HG02610 (cell line): Measurements from ENCODE around the gene CGB7.
"Not testable (repeated sequence)": the region's sequence is repeated elsewhere in the genome, so short reads cannot be mapped to it uniquely, and the experiment has no call there.

Source experiments
- ATAC-seq: cut with Tn5 transposase; IDR thresholded peaks from one replicate; pipeline ENCODE4 v1.9.1; 2021; ENCODE audit warnings: mild to moderate bottlenecking, moderate library complexity; ENCODE audit not compliant: unreplicated experiment

Gene CGB7

GRCh38 chr19:49073514-49074378 lies 16.2 kb upstream of the CGB7 start:
- no peak for ATAC-seq

DNA sequence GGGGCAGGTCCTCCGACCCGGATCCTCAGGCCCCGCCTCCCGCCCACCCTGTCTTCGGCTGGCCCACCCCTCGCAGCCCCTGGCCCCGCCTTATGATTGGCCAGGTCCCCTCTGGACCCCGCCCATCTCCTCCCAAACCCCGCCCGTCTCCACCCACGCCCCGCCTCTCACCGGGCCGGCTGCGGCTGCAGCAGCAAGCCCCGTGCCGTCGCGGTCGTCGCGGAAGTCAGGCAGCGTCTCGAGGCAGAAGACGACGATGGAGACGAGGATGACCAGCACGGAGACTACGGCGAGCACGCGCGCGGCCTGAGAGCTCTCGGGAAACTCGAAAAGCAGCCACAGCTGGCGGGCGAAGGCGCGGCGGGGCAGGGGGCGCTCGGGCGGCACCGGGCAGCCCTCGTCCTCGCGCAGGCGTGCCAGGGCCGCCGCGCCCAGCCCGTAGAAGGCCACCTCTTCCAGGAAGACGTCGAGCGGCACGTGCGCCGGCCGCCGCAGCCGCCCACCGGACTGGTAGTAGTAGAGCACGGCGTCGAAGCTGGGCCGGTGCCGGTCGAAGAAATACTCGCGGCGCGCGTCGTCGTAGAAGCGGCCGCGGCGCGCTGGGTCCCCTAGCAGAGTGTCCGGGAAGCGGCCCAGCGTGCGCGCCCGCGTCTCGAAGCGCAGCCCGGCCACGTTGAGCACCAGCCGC lies 14.5 kb upstream of the CGB7 start:
- ATAC-seq, result no peak

- no peak for ATAC-seq
Measured at GRCh38 chr19:49070416-49070815, 12.9 kb upstream of the CGB7 start.

DNA sequence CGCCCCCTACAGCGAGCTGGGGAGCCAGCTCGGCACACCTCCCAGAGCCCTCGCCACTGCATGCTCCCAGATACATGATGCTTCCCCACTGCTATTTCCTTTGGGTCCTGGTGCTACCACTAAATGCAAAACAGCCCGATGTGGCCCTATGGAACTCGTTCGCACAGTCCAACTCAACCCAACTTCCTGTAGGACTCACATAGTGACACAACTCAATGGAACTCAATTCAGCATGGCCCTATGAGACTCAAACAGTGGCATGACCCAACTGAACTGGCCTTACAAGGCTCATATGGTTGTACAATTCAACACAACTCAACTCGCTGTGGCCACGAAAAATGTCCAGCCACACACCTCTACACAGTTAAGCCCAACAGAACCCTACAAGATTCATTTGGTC lies 11.5 kb upstream of the CGB7 start:
- no peak for ATAC-seq

GRCh38 chr19:49067554-49067953 lies 10.0 kb upstream of the CGB7 start:
- no peak for ATAC-seq

- ATAC-seq, result no peak
Measured at GRCh38 chr19:49065905-49066512, 8.5 kb upstream of the CGB7 start.

GRCh38 chr19:49064768-49065611 lies 7.4 kb upstream of the CGB7 start, which contains the start of gene NTF4:
NTF4 (minus strand) TSS chr19:49064818; CDS start chr19:49061997, 2,821 bp downstream.
- ATAC-seq, result no peak

DNA sequence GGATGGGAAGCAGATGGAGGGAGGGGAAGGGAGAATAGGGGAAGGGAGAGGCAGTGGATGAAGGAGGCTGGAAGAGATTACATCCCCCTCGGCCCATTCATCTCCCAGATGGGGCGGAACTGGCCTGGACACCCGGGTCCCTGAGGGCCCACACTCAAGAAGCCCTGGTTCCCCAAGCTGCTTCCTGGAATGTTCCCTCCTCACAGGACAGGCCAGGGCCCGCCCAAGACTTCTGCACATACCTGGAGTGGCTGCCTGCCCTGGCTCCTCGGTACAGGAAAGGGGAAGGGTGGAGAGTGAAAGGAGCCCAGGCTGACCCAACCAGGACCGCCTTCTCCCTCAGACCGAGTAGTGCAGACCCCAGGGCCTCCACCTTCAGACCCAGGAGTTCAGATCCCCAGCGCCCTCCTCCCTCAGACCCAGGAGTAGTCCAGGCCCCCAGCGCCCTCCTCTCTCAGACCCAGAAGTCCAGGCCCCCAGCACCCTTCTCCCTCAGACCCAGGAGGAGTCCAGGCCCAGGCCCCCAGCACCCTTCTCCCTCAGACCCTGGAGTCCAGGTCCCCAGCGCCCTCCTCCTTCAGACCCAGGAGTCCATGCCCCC lies 6.6 kb upstream of the CGB7 start:
- ATAC-seq, result no peak

- no peak for ATAC-seq
Measured at GRCh38 chr19:49061445-49061844, 3.9 kb upstream of the CGB7 start.

DNA sequence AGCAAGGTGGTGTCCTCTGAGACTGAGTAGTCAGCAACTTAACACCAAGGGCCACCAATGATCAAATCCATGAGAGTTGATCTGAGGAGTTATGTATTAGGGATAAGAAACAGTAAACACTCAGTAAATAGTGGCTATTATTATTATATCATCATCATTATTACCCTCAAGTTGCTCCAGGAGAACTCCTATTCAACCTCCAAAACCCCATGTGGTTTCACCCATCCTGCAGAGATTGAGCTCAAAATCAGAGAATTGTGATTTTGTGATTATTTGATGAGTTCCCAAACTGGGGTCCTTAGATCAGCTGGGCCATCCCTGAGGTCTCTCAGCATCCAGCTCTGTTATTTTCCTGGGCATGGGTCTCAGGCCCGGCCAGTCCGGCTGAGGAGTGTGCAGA lies 3.5 kb upstream of the CGB7 start:
- no peak for ATAC-seq

GRCh38 chr19:49059053-49059452 lies 1.5 kb upstream of the CGB7 start:
- ATAC-seq, result no peak

- no peak for ATAC-seq
Measured at GRCh38 chr19:49058562-49058961, 1.0 kb upstream of the CGB7 start.

DNA sequence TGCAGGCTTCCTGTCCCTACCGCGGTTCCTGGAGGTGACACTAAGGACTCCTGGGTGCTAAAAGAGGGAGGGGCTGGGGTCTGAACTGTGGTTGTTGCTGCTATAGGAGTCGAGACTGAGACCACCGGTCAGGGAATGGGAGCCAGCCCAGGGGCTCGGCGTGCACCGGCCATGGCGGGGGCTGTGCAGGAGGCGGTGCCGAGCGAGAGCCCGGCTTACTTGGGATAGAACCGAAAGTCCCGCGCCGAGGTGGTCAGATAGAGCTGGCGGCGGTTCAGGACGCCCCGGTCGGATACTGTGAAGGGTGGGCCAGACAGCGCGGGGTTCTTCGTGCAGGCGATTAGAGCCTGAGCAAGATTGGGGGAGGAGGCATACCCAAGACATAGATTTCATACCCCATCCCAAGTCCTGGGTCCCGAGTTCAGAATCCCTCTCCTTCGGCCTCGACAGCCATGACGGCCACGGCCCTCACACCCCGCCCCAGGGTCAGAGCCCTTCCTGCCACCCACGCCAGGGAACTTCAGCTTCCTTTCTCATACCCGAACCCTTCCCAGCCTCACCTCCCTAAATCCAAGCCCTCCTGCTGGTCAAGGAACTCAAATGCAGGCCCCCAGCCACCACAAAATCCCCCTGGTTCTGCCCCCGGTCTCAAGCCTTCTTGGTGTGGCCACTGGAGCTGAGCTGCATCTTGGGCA lies 500 bp downstream of the CGB7 start:
- ATAC-seq, result not testable (repeated sequence)

DNA sequence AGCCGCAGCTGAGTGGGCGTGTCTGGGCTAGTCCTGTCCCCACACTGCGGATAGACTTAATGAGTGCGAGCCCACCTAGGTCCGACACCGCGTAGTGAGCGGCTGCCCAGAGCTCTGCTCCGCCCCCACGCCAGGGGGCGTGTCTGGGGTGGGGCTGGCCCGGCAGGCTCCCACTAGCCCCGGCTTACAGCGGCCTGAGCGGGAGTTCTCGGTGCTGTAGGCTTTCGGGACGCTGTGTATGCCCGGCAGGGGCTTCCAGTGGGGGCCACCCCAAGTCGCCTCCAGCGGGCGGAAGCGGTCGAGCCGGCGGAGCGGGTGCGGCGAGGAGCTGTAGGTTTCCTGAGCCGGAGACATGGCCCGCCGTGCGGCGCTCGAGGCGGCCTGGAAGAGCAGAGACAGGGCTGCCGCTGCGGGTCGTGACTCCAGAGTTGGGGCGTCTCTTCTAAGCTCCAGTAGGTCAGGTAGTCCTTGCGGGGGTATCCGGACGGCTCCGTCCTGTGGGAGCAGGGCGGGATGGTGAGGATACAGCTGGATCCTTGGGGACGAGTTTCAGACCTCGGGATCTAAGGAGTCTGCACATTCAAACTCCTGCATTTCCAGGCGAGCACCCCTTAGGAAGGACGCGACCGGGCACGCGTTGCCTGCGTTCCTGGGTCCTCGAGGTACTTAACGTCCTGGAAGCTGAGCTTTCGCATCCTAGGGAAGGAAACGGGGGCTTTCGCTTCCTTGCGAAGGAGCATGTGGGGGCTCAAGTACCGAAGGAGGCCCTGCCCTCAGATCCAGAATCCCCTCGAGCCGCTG lies 1.2 kb downstream of the CGB7 start:
- ATAC-seq, result no peak

DNA sequence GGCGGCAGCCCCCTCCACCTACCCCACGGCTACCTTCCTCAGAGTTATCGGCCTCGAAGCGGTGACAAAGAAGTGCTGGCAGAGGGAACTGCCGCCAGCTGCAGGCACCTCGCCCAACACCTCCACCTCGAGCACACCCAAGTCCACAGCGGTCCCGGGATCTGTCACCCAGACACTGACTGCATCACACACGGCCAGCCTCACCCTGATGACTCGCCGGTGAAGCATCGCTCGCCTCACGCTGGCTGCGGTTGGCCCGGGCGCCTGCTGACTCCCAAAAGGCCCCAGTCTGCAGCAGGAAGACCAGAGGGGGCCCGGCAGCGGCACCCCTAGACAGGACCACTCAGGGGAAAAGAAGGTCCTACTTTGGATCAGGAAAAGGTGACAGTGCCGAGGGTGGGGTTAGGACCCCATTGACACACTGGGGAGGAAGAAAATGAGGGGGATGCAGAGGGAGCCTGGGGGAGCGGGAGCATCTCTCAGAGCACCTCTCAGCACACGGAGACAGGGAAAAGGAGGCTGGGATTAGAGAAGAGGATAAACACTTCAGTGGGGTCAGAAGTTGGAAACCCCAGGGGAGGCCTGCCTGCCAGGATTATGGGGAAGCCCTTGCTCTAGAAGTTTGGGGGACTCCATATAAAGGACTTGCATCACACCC lies 7.0 kb downstream of the CGB7 start:
- not testable (repeated sequence) for ATAC-seq

GRCh38 chr19:49049834-49050233 lies 7.7 kb downstream of the CGB7 start:
- not testable (repeated sequence) for ATAC-seq

- ATAC-seq, result not testable (repeated sequence)
Measured at GRCh38 chr19:49049011-49049410, 8.5 kb downstream of the CGB7 start, which contains the start of gene CGB8. CGB8 (minus strand) TSS chr19:49049111; CDS start chr19:49048739, 372 bp downstream.

- not testable (repeated sequence) for ATAC-seq
Measured at GRCh38 chr19:49043548-49043947, 14.0 kb downstream of the CGB7 start, which contains the start of gene CGB5. CGB5 (plus strand) TSS chr19:49043848; CDS start chr19:49044210, 362 bp downstream.
